ENCODE results near the gene SEPHS1.

The SEPHS1 gene

GRCh38 chr10:13356392-13356791, 8.3 kb upstream of the SEPHS1 start:
- H3K27me3 ChIP-seq (ENCODE audit: insufficient read depth, low read depth, severe bottlenecking): no peaks in the 10 kb centered on the region

DNA sequence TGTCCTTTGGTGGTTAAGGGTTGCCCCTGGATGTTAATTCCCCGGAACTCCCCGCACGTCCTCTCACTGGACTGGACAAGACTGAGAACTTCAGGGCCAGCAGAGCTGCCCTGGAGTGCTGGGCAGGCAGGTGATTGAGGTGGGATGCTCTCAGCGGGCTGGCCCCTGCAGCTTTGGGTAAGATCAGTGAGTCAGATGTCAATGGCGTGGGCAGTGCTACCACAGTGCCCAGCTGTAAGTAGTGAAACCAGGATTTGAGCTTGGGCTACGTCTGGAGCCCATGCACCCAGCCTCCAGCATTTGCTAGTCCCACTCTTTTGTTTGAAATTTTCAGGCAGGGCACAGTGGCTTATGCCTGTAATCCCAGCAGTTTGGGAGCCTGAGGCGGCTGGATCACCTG, 6.7 kb upstream of the SEPHS1 start:
- no peak for TF ChIP-seq CTCF (IDR thresholded peaks at IDR 0.05; ENCODE audit: low read depth, low read length)
- DNase-seq: no peak
- no peaks in the 10 kb centered on the region for H3K27me3 ChIP-seq (ENCODE audit: insufficient read depth, low read depth, severe bottlenecking)
- no peaks in the 10 kb centered on the region for H3K9me3 ChIP-seq (ENCODE audit: severe bottlenecking)
- H3K36me3 ChIP-seq: no peaks in the 10 kb centered on the region
- no peak overlapping the region for H3K27ac ChIP-seq
- no peak overlapping the region for H3K4me3 ChIP-seq (ENCODE audit: low read depth, low read length)

More at GRCh38 chr10:13356392-13356791, 8.3 kb upstream of the SEPHS1 start:
- H3K36me3 ChIP-seq: no peaks in the 10 kb centered on the region
- no peak overlapping the region for H3K4me3 ChIP-seq (ENCODE audit: low read depth, low read length)
- no peaks in the 10 kb centered on the region for H3K9me3 ChIP-seq (ENCODE audit: severe bottlenecking)
- no peak for TF ChIP-seq CTCF (IDR thresholded peaks at IDR 0.05; ENCODE audit: low read depth, low read length)
- DNase-seq: no peak
- H3K27ac ChIP-seq: no peak overlapping the region

DNA sequence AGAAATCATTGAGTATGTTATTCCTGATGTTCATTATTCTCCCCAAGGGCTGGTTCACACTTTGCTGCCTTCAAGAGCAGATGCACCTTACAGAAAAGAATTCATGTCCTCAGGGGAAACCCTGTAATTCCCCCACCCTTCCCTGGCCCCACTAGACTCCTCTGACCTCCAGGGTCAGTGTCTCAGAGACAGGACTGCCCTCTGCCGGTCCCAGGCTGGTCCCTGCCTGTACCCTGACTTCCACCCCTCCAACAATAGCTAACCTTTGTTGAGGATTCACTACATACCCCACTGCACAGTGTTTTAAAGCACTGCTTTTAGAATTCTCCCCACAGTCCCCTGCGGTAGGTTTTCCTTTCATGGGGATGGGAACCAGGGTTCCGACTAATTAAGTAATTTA, 4.4 kb upstream of the SEPHS1 start:
- H3K4me3 ChIP-seq (ENCODE audit: low read depth, low read length): no peak overlapping the region
- H3K27ac ChIP-seq: no peak overlapping the region
- H3K36me3 ChIP-seq: no peaks in the 10 kb centered on the region
- H3K9me3 ChIP-seq (ENCODE audit: severe bottlenecking): no peaks in the 10 kb centered on the region
- DNase-seq: no peak
- no peaks in the 10 kb centered on the region for H3K27me3 ChIP-seq (ENCODE audit: insufficient read depth, low read depth, severe bottlenecking)
- TF ChIP-seq CTCF (IDR thresholded peaks at IDR 0.05; ENCODE audit: low read depth, low read length): no peak

DNA sequence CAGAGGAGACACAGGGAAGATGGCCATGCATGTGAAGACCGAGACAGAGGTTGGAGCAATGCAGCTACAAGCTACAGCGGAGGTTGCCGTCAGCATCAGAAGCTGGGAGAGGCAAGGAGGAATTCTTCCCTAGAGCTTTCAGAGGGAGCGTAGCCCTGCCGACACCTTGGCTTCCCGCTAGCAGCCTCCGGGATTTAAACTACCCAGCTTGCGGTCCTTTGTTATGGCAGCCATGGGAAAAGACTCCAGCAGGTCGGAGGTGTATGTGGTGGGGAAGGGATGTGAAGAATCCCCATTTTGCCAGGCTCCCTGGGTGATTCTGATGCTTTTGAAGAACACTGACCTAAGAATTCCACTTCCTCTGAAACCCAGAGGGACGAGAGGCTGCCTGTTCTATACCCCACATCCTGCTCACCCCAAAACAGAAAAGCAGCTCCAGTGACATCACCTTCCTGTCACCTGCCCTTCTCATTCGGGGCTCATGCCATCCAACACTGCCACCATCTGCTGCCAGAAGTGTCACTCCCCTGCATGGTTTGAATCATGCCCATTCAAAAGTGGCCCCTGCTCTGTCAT, 3.3 kb upstream of the SEPHS1 start:
- no peaks in the 10 kb centered on the region for H3K27me3 ChIP-seq (ENCODE audit: insufficient read depth, low read depth, severe bottlenecking)
- no peak overlapping the region for H3K4me3 ChIP-seq (ENCODE audit: low read depth, low read length)
- no peaks in the 10 kb centered on the region for H3K9me3 ChIP-seq (ENCODE audit: severe bottlenecking)
- DNase-seq: no peak
- H3K36me3 ChIP-seq: no peaks in the 10 kb centered on the region
- no peak overlapping the region for H3K27ac ChIP-seq
- no peak for TF ChIP-seq CTCF (IDR thresholded peaks at IDR 0.05; ENCODE audit: low read depth, low read length)

GRCh38 chr10:13349463-13350274, 1.6 kb upstream of the SEPHS1 start:
- peak; percentile 45 for DNase-seq
- Histone ChIP-seq H3K27ac (peak overlapping the region; percentile 93), H3K27me3 (ENCODE audit: insufficient read depth, low read depth, severe bottlenecking) (no peaks in the 10 kb centered on the region), H3K9me3 (ENCODE audit: severe bottlenecking) (no peaks in the 10 kb centered on the region), H3K4me3 (ENCODE audit: low read depth, low read length) (peak overlapping the region; percentile 53), H3K36me3 (no peaks in the 10 kb centered on the region)
- TF ChIP-seq CTCF (IDR thresholded peaks at IDR 0.05; ENCODE audit: low read depth, low read length): no peak
